A673 (cell line): ENCODE results near the gene LFNG. TPM values are rescaled to one million over a fixed set of nuclear protein-coding genes. Genes with fewer than 3 reads are reported as not detected.

ENCODE experiments used
- BruUV-seq: library from RNA; stranded (reverse); fragments of 400-500 nt; replicated peaks from 2 replicates; lab custom pipeline; 2021; lab: Mats Ljungman, UMichigan
- CTCF ChIA-PET: fragments of 300-600 bp; sonication (Branson Sonifier 250); formaldehyde crosslinking; loops from one replicate; lab custom pipeline; 2022; ENCODE audit warnings: antibody characterized with exemption; lab: Charles Lee
- POLR2A ChIA-PET: fragments of 300-600 bp; sonication (Branson Sonifier 250); formaldehyde crosslinking; loops from one replicate; lab custom pipeline; 2022; ENCODE audit warnings: antibody characterized with exemption; ENCODE audit not compliant: low non-redundant PET; lab: Charles Lee
- DNase-seq: peaks from one replicate; pipeline ENCODE4 v3.0.0-alpha.2; 2015; ENCODE audit warnings: low spot score
- H3K27ac ChIP-seq: fragments of 200-600 bp; sonication (generic); 2 replicates; pipeline ENCODE4 v1.5.1; 2016; ENCODE audit warnings: mixed run types, low read depth, mild to moderate bottlenecking, mixed read lengths, antibody characterized with exemption, low read length; ENCODE audit not compliant: poor library complexity, severe bottlenecking
- H3K27me3 ChIP-seq: fragments of 200-600 bp; sonication (generic); replicated peaks from 2 replicates; pipeline ENCODE4 v1.6.1; 2017; ENCODE audit warnings: mixed run types, low read depth, mild to moderate bottlenecking, mixed read lengths, antibody characterized with exemption, low read length; ENCODE audit not compliant: insufficient read depth, poor library complexity
- H3K36me3 ChIP-seq: fragments of 200-600 bp; sonication (generic); 2 replicates; pipeline ENCODE4 v1.6.1; 2016; ENCODE audit warnings: mixed run types, mild to moderate bottlenecking, mixed read lengths, antibody characterized with exemption, low read length; ENCODE audit not compliant: insufficient read depth, poor library complexity, severe bottlenecking
- H3K4me1 ChIP-seq: fragments of 200-600 bp; sonication (generic); 2 replicates; pipeline ENCODE4 v1.6.1; 2017; ENCODE audit warnings: mixed run types, mild to moderate bottlenecking, mixed read lengths, antibody characterized with exemption, low read length; ENCODE audit not compliant: insufficient read depth, poor library complexity, severe bottlenecking
- H3K4me3 ChIP-seq: fragments of 200-600 bp; sonication (generic); 2 replicates; pipeline ENCODE4 v1.5.1; 2016; ENCODE audit warnings: low read depth, mixed run types, mild to moderate bottlenecking, mixed read lengths, low read length; ENCODE audit not compliant: poor library complexity, severe bottlenecking
- H3K9me3 ChIP-seq: fragments of 200-600 bp; sonication (generic); 2 replicates; pipeline ENCODE4 v1.6.1; 2016; ENCODE audit warnings: mixed run types, low read depth, mild to moderate bottlenecking, mixed read lengths, antibody characterized with exemption, low read length; ENCODE audit not compliant: poor library complexity, severe bottlenecking
- CTCF ChIP-seq: fragments of 300-800, 200-600 bp; sonication (generic); conservative IDR thresholded peaks from 2 replicates; pipeline ENCODE4 v1.5.1; 2017; ENCODE audit warnings: low read depth, mild to moderate bottlenecking, antibody characterized with exemption, low read length, moderate library complexity, mixed read lengths
- EZH2 ChIP-seq: fragments of 200-600 bp; sonication (generic); IDR thresholded peaks from 2 replicates; pipeline ENCODE4 v1.6.1; 2017; ENCODE audit warnings: borderline replicate concordance, low read depth, mild to moderate bottlenecking, mixed read lengths, antibody characterized with exemption, low read length; ENCODE audit not compliant: poor library complexity, severe bottlenecking
- intact Hi-C: fragments of 100-400 bp; cut with micrococcal nuclease; formaldehyde crosslinking; loops from one replicate; pipeline ENCODE4 v1.10.0; 2022; ENCODE audit not compliant: unreplicated experiment
- total RNA-seq: library from RNA; stranded (reverse); gene quantifications from 2 replicates; pipeline ENCODE4 v1.2.3, GENCODE V29; 2021

LFNG gene
- total RNA-seq, 1 experiment from 2014 or later: 11.7 TPM

- intact Hi-C loops: no loop called here
- Histone ChIP-seq H3K4me1 (no peaks in the 10 kb centered on the region), H3K4me3 (no peak overlapping the region), H3K36me3 (peaks cover 10% of the 10 kb centered on the region), H3K27me3 (no peaks in the 10 kb centered on the region), H3K9me3 (no peaks in the 10 kb centered on the region), H3K27ac (no peak overlapping the region)
- CTCF ChIA-PET: no interaction called here
- TF ChIP-seq CTCF: no peak
- DNase-seq: no peak
- BruUV-seq: no TSS peak
- POLR2A ChIA-PET: no interaction called here
Measured at GRCh38 chr7:2571409-2571808, 51.8 kb downstream of the LFNG start.

- ChIA-PET CTCF (no interaction called here), POLR2A (no interaction called here)
- no peak for DNase-seq
- TF ChIP-seq EZH2 (no peak), CTCF (no peak)
- Histone ChIP-seq H3K9me3 (no peaks in the 10 kb centered on the region), H3K27me3 (no peaks in the 10 kb centered on the region), H3K4me1 (no peaks in the 10 kb centered on the region), H3K27ac (no peak overlapping the region), H3K36me3 (peaks cover 10% of the 10 kb centered on the region), H3K4me3 (no peak overlapping the region)
- BruUV-seq: no TSS peak
- intact Hi-C loops: no loop called here
Measured at GRCh38 chr7:2572101-2572842, 52.7 kb downstream of the LFNG start.

- no peak for DNase-seq
- no TSS peak for BruUV-seq
- CTCF ChIA-PET: no interaction called here
Measured at GRCh38 chr7:2573761-2574160, 54.2 kb downstream of the LFNG start.

More at GRCh38 chr7:2573761-2574160, 54.2 kb downstream of the LFNG start:
- H3K4me1 ChIP-seq: no peaks in the 10 kb centered on the region
- no peak for TF ChIP-seq EZH2
- no peak for TF ChIP-seq CTCF
- no peaks in the 10 kb centered on the region for H3K27me3 ChIP-seq
- H3K4me3 ChIP-seq: no peak overlapping the region
- POLR2A ChIA-PET: no interaction called here
- H3K36me3 ChIP-seq: peaks cover 10% of the 10 kb centered on the region
- intact Hi-C loops: no loop called here
- H3K9me3 ChIP-seq: no peaks in the 10 kb centered on the region
- no peak overlapping the region for H3K27ac ChIP-seq
